G401 (cell line): ENCODE data around the gene NQO1. TPM values are rescaled to one million over a fixed set of nuclear protein-coding genes. Genes with fewer than 3 reads are reported as not detected.
A peak's percentile ranks its signal among the peaks of the same experiment; 100 is the strongest.

Experiments
- DNase-seq: peaks from one replicate; pipeline ENCODE4 v3.0.0-alpha.2; 2015; ENCODE audit warnings: low spot score
- in situ Hi-C: cut with HindIII; loops from 2 replicates; pipeline ENCODE4 v1.10.0; 2016; ENCODE audit warnings: low sequenced_read_pairs, mixed read lengths
- total RNA-seq: library from RNA; depleted of rRNA; stranded (reverse); fragments of >200 nt; shearing (Covaris generic); gene quantifications from 2 replicates; pipeline ENCODE4 v1.2.3, GENCODE V29; 2014

The NQO1 gene
- total RNA-seq, 1 experiment from 2014 or later: 380 TPM

GRCh38 chr16:69711115-69711740, 15.1 kb downstream of the NQO1 start:
- no peak for DNase-seq
- in situ Hi-C loops: no loop called here

DNA sequence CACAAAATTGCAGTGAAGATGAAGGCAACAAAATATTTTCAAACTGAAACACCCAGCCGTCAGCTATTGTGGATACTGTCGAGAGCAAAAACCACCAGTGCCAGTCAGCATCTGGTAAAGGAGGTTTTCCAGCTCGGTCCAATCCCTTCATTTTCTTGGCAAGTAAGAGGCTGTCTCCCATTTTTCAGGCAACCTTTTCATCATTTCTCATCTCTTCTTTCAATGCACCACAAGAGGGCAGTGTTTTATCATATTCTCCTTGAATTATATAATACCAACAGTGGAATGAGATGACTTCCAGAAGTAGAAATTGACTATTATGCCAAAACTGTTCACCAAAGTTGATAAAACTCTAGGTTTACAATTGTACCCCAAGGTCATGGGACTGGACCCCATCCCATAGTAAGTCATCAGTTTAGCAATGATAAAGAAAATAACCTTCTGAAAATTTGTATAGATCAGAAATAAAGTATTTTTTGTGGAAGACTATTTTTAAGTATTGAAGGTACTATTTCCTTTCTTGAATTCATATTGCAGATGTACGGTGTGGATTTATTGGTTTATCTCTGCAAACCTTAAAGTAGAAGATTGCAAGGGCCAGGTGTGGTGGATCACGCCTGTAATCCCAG, 16.8 kb downstream of the NQO1 start:
- DNase-seq: peak; percentile 87
- in situ Hi-C loops: no loop called here

- in situ Hi-C loops: no loop called here
- no peak for DNase-seq
These were observed 18.3 kb downstream of the NQO1 start for GRCh38 chr16:69707920-69708683.

DNA sequence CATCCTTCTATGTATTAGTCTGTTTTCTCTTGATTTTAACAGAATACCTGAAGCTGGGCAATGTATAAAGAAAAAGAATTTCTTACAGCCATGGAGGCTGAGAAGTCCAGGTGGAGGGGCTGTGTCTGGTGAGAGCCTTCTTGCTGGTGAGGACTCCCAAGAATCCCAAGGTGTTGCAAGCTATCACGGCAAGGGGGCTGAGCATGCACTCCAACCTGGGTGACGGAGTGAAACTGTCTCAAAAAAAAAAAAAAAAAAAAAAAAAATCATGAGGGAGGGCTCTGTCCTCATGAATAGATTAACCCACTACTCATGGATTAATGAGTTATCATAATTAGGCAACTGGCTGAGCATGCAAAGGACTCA, 19.4 kb downstream of the NQO1 start:
- no peak for DNase-seq
- in situ Hi-C loops: no loop called here

GRCh38 chr16:69706256-69706974, 19.9 kb downstream of the NQO1 start:
- in situ Hi-C loops: no loop called here
- no peak for DNase-seq

- no peak for DNase-seq
- in situ Hi-C loops: no loop called here
These were observed 22.7 kb downstream of the NQO1 start for GRCh38 chr16:69703638-69704037.

- in situ Hi-C loops: no loop called here
- DNase-seq: no peak
These were observed 24.5 kb downstream of the NQO1 start for GRCh38 chr16:69701866-69702265.

- in situ Hi-C loops: no loop called here
- no peak for DNase-seq
These were observed 24.9 kb downstream of the NQO1 start for GRCh38 chr16:69701452-69701851.

DNA sequence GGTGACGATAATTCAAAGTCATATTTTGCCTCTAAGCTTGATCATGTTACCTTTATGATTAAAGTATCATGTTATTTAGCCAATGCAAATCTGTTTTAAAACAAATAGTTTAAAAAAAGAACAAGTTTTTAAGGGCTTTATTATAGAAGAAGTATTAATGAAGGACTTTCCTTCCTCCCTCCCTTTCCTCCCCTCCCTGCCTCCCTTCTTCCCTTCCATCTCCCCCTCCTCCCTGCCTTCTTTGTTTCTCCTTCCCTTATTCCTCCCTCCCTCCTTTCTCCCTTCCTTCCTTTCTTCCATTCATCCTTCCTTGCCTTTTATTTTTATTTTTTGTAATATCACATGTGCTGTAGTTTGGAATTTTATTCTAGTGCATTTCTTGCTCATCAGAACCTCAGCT, 26.4 kb downstream of the NQO1 start:
- in situ Hi-C loops: no loop called here
- DNase-seq: no peak

DNA sequence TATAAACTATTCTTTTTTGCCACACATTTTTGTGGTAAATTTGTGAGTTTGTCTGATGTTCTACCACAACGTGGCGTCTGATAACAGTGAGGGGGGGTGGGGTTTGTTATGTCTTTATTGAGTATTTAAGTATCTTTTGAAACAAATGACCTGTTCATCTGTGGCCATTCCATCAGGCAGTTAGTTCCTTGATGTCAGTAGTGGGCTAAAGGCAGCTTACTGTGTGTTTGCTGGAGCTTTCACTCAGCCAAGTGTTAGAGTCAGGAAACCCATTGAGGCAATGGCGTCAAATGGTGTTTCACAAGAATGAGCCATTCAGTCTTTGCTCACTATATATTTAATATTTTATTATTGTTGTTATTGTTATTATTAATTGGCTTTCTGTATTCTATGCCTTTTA, 28.0 kb downstream of the NQO1 start:
- in situ Hi-C loops: no loop called here

GRCh38 chr16:69693916-69694315, 32.4 kb downstream of the NQO1 start:
- DNase-seq: no peak
- in situ Hi-C loops: no loop called here

More for the DNA sequence above, 28.0 kb downstream of the NQO1 start:
- DNase-seq: no peak

DNA sequence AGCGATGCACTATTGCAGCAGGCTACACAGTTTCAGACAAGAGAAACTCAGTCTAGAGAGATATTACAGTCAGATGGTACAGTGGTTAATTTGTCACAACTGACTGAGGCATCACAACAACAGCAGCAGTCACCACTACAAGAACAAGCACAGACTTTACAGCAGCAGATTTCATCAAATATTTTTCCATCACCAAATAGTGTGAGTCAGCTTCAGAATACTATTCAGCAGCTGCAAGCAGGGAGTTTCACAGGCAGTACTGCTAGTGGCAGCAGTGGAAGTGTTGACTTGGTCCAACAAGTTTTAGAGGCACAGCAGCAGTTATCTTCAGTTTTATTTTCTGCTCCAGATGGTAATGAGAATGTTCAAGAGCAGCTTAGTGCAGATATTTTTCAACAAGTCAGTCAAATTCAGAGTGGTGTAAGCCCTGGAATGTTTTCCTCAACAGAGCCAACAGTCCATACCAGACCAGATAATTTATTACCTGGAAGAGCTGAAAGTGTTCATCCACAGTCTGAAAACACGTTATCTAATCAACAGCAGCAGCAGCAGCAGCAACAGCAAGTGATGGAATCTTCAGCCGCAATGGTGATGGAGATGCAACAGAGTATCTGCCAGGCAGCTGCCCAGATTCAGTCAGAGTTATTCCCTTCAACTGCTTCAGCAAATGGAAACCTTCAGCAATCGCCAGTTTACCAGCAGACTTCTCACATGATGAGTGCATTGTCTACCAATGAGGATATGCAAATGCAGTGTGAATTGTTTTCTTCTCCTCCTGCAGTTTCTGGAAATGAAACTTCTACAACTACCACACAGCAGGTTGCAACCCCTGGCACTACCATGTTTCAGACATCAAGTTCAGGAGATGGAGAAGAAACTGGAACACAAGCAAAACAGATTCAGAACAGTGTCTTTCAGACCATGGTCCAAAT, 34.1 kb downstream of the NQO1 start:
- no peak for DNase-seq
- in situ Hi-C loops: no loop called here

DNA sequence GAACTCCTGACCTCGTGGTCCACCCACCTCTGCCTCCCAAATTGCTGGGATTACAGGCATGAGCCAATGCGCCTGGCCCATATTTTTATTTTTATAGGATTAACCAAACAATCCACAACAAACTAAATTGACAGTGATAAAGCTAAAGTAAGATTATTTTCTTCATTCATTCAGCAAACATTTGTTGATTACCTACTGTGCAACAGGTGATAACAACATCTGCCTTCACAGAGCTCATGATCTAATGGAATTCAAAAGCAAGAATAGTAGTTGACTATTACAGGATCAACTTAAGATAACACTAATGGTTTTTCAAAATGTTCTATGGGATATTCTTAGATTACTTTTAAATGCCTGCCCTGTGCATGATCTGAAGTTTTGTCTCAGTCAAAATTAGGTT, 37.8 kb downstream of the NQO1 start:
- no peak for DNase-seq
- in situ Hi-C loops: no loop called here

DNA sequence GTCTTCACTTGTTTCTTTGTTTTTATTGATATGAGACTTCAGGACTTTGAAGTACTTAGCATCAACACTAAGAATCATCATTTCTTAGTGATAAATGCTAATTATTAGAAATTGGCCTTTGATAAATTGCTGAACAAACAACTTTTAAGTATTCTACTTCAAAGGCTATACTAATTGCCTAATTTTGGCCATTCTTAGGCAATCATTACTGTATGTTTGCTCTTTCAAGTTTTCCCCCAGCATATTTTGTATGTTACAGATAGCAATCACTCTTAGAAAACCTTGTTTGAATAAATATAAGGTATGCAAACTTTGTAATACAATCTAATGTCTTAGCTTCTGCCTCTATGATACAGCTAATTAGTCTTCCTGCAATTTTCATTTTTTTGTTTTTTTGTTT, 46.0 kb downstream of the NQO1 start:
- DNase-seq: no peak

DNA sequence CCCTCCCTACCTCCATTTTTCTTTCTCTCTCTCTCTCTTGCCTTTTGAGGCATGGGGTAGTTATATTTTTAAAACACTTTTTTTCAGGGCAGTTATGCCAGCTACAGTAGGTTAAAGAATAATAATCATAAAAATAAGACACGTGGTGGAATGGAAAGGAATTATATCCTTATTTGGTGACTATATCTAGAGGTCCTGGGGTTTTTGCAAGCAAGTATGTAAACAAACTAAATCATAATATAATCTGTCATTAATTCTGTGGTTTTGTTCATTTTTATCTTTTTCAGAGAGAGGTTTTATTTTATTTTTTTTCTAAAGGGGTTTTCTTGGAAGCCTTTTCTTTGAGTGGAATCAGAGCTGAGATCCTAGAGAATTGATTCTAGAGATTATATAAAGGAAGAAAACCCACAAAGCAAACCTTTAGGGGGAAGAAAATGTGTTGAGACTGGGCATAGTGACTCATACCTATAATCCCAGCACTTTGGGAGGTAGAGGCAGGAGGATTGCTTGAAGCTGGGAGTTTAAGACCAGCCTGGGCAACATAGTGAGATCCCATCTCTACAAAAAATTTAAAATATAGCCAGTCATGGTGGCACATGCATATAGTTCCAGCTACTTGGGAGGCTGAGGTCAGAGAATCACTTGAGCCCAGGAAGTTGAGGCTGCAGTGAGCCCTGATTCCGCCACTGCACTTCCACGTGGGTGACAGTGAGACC, 53.2 kb downstream of the NQO1 start:
- in situ Hi-C loops: no loop called here
- no peak for DNase-seq

More for the DNA sequence above, 46.0 kb downstream of the NQO1 start:
- in situ Hi-C loops: no loop called here

DNA sequence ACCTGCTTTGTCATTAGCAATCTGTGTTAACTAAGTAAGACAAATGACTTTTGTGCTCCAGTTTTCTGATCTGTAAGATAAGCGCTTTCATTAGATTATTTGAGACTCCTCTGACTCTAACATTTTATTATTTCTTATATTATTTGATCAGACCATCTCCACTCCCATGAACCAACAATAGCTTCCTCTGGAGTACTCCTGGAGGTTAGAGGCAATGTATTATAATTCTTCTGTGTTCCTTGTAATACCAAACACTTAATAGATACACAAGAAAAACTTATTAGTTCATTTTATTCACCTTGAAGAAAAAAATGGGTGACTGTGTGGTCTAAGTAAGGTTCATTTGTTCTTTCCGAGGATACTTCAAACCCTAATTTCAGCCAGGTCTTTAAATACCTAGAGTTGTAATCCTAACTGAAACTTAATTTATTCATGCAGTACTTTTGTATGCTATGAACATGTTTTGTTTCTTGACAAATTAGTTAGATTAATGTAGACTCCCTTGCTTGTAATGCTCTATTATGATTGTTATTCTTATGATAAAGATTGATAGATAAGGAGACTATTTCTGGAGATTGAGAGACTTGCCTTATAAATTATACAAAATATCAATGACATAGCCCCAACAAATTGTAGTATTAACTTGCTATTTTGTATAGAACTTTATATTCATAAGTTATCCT, 53.9 kb downstream of the NQO1 start:
- in situ Hi-C loops: no loop called here
- DNase-seq: no peak

DNA sequence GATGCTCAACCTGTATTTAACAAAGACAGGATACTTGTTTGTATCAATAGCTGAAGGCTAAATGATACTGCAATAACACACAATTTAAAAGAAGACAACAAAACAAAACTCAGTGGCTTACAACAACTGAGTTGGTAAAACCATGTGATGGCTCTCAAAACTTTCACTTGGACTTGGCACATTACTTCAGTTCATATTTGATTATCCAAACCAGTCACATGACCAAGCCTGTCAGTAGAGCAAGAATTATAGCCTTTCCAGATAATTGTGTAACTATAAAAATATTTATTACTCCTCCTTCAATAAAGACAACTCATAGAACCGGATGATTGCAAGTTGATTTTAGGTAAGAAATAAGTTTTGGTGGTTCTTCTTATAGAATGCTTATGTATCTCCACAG, 56.8 kb downstream of the NQO1 start:
- DNase-seq: no peak
- in situ Hi-C loops: no loop called here

DNA sequence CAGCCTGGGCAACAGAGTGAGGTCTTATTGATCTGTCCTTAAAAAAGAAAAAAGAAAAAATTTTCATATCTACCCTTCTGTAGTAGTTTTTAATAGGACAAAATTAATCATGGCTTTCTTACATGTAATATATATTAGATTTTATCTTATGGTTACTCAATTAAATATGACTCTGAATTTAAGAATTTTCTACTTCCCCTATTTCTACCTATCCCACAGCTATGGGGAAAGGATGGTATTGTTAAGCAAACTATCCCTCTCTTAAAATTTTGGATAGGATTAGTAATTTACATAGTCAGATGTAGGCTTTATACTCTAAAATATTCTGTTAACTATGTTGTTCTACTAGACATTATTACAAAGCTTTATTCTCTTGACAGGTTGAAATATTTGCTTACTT, 62.5 kb downstream of the NQO1 start:
- DNase-seq: no peak
- in situ Hi-C loops: no loop called here
